Measurements from ENCODE around the gene RIC1.
"Not testable (repeated sequence)": the region's sequence is repeated elsewhere in the genome, so short reads cannot be mapped to it uniquely, and the experiment has no call there.

RIC1 gene

DNA sequence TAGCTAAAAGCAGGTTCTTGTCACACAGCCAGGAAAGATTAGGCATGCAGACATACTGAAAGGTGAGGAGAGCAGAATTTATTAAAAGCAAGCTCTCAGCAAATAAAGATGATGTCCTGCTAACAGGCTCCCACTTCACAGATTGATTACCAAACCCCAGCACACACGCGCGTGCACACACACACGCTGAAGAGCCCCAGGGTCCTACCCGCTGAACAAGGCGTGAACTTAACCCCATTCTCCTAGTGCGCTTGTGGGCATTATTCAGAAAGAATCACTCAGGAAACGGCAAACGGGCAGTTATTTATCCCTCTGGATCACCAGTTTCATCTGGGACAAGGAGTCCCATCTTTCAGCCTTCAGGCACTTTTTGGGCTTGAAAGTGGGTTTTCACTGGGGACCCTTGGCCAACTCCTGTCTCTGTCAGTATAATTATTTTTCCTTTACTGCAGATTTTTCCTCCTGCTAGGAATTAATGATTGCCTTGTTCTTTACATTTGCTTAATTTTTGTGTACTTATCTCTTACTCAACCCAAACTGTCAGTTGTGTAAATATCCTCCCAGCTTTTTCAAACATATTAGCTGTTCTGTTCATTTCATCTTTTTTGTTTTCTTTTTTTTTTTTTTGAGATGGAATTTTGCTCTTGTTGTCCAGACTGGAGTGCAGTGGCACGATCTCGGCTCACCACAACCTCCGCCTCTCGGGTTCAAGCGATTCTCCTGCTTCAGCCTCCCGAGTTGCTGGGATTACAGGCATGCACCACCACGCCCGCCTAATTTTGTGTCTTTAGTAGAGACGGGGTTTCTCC is 92.6 kb downstream of the RIC1 start:
- no peak overlapping the region for H3K4me3 ChIP-seq (ENCODE audit: low read length)
- DNase-seq (ENCODE audit: low read depth), result no peak
- TF ChIP-seq, protein P1, sequence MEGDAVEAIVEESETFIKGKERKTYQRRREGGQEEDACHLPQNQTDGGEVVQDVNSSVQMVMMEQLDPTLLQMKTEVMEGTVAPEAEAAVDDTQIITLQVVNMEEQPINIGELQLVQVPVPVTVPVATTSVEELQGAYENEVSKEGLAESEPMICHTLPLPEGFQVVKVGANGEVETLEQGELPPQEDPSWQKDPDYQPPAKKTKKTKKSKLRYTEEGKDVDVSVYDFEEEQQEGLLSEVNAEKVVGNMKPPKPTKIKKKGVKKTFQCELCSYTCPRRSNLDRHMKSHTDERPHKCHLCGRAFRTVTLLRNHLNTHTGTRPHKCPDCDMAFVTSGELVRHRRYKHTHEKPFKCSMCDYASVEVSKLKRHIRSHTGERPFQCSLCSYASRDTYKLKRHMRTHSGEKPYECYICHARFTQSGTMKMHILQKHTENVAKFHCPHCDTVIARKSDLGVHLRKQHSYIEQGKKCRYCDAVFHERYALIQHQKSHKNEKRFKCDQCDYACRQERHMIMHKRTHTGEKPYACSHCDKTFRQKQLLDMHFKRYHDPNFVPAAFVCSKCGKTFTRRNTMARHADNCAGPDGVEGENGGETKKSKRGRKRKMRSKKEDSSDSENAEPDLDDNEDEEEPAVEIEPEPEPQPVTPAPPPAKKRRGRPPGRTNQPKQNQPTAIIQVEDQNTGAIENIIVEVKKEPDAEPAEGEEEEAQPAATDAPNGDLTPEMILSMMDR (conservative IDR thresholded peaks at IDR 0.05; ENCODE audit: low read depth, low read length), result no peak

- not testable (repeated sequence) for DNase-seq (ENCODE audit: low read depth); H3K4me3 ChIP-seq (ENCODE audit: low read length)
These were observed 93.8 kb downstream of the RIC1 start for GRCh38 chr9:5722679-5723078.

- no peak overlapping the region for H3K4me3 ChIP-seq (ENCODE audit: low read length)
These were observed 106.2 kb downstream of the RIC1 start for GRCh38 chr9:5735072-5735471.

DNA sequence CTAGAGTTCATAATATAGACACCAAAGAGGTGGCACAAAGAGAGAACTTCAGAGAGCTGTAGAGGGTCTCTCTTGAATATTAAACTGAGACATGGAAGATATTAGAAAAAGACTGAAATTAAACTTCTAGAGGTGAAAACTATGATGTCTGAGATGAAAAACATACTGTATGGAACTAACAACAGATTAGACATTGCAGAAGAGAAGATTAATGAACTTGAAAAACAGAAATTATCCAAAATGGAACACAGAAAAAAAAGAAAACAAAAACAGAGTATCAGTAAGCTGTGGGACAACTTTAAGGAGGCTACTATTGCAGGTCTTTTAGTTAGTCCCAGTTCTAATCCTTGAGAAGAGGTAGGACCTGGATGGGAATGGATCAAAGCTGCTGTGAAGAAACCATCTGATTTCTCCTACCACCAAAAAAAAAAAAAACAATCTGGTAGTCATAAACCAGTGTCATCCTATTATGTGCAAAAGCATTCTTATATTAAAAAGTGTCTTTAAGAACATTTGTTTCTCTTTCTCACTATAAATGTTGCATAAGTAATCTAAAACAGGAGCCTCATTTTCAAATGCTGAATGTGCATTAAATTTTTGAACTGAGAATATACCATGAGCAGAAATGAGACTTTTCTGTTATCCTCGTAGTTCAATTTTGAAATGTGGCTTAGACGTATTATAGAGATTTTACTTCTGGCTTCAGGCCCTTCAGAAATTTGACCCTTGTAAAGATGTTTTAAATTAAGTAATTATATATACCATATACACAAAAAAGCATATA is 107.8 kb downstream of the RIC1 start:
- TF ChIP-seq, protein P1 (conservative IDR thresholded peaks at IDR 0.05; ENCODE audit: low read depth, low read length), result no peak
- H3K4me3 ChIP-seq (ENCODE audit: low read length), result no peak overlapping the region
- no peak for DNase-seq (ENCODE audit: low read depth)

More at GRCh38 chr9:5735072-5735471, 106.2 kb downstream of the RIC1 start:
- DNase-seq (ENCODE audit: low read depth), result no peak
- TF ChIP-seq, protein P1 (conservative IDR thresholded peaks at IDR 0.05; ENCODE audit: low read depth, low read length), result no peak

- H3K4me3 ChIP-seq (ENCODE audit: low read length), result no peak overlapping the region
- TF ChIP-seq, protein P1 (conservative IDR thresholded peaks at IDR 0.05; ENCODE audit: low read depth, low read length), result no peak
- DNase-seq (ENCODE audit: low read depth), result no peak
These were observed 114.2 kb downstream of the RIC1 start for GRCh38 chr9:5743109-5743508.

DNA sequence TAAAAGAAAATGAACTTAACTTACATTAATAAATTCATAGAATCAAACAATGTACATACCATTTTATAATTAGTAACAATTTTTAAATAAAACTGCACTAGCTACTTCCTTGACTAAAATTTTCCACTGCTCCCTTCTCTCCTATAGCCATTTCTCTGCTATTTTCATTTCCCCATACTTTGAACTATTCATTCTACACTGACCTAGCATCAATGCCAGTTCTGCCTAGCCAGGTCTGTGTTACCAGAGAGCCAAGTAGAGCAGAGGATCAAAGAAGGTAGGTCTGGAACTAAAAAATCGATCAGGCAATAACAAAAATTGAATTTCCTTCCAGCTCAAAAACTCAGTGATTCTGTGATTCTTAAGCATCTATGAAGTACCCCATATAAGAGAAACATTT is 119.5 kb downstream of the RIC1 start:
- TF ChIP-seq, protein P1 (conservative IDR thresholded peaks at IDR 0.05; ENCODE audit: low read depth, low read length), result no peak
- H3K4me3 ChIP-seq (ENCODE audit: low read length), result no peak overlapping the region

GRCh38 chr9:5749306-5749705 is 120.4 kb downstream of the RIC1 start:
- TF ChIP-seq, protein P1 (conservative IDR thresholded peaks at IDR 0.05; ENCODE audit: low read depth, low read length), result no peak
- H3K4me3 ChIP-seq (ENCODE audit: low read length), result no peak overlapping the region

More for the DNA sequence above, 119.5 kb downstream of the RIC1 start:
- DNase-seq (ENCODE audit: low read depth), result no peak

More at GRCh38 chr9:5749306-5749705, 120.4 kb downstream of the RIC1 start:
- DNase-seq (ENCODE audit: low read depth), result no peak

All from retinal pigment epithelial cell (primary cell).